HG02852 (cell line): ENCODE measurements around the gene DNTTIP2.

Source experiments
- ATAC-seq: cut with Tn5 transposase; IDR thresholded peaks from one replicate; pipeline ENCODE4 v1.9.1; 2021; ENCODE audit warnings: mild to moderate bottlenecking, moderate library complexity; ENCODE audit not compliant: unreplicated experiment

Gene DNTTIP2

GRCh38 chr1:93816970-93817678 is 61.9 kb downstream of the DNTTIP2 start:
- no peak for ATAC-seq
